Liver (tissue), 3 donors: ENCODE results near the gene FAN1.

Source experiments
- CTCF ChIP-seq: fragments of 150-350 bp; IDR thresholded peaks from 2 replicates; pipeline ENCODE4 v1.5.1; 2017; ENCODE audit warnings: improper control_type of control experiment, low read depth, low read length; ENCODE audit not compliant: missing input control
- JUND ChIP-seq, 2 donors: IDR thresholded peaks; 2 replicates each; pipeline ENCODE4 v1.6.1; 2016; ENCODE audit warnings: antibody characterized with exemption in 2 of 2
- MAX ChIP-seq: IDR thresholded peaks from 2 replicates; pipeline ENCODE4 v1.6.1; 2016; ENCODE audit warnings: antibody characterized with exemption
- ZBTB33 ChIP-seq: IDR thresholded peaks from 2 replicates; pipeline ENCODE4 v1.6.1; 2016; ENCODE audit warnings: antibody characterized with exemption
- donor health status: healthy.
- donor health status: healthy.

DNA sequence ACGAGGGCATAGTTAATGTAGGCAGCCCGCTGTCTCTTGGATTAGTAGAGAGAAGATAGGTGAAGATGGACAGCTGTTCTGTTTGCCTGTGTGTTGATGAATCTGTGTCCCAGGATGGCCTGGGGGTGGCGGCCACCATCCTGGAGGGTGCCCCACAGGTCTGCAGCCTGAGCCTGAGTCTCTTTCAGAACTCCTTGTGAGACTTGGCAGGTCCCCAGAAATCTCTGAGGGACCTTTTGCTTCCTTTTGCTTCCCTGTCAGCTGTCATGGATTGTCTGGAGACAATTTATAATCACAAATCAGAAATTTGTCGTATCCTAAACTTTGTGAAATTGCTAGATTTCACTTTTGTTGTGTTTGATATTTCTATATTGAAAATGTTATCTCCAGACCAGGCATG lies 17.4 kb downstream of the FAN1 start:
- TF ChIP-seq MAX (no peak), CTCF (no peak), JUND (IDR thresholded peaks at IDR 0.05) (no peak), ZBTB33 (no peak)
